ENCODE results near the gene HDLBP. TPM values are rescaled to one million over a fixed set of nuclear protein-coding genes. Genes with fewer than 3 reads are reported as not detected.

The HDLBP gene
- total and polyA plus RNA-seq, 2 of the 4 experiments (the other 2 are of a cell fraction): 648 to 1,165 TPM

- no peak for TF ChIP-seq SMC3 (IDR thresholded peaks at IDR 0.05; ENCODE audit: low read depth, low read length)
- no peak for TF ChIP-seq RCOR1 (IDR thresholded peaks at IDR 0.05; ENCODE audit: insufficient replicate concordance, low read length)
- no peak for TF ChIP-seq ELK1 (IDR thresholded peaks at IDR 0.05; ENCODE audit: borderline replicate concordance, low read depth, low read length)
- TF ChIP-seq NFE2L2 (IDR thresholded peaks at IDR 0.05; ENCODE audit: low read depth, low read length): no peak
- TF ChIP-seq BHLHE40 (IDR thresholded peaks at IDR 0.05; ENCODE audit: low read depth, low read length): no peak
- TF ChIP-seq USF2 (IDR thresholded peaks at IDR 0.05; ENCODE audit: low read depth, low read length): no peak
- TF ChIP-seq CTCF (conservative IDR thresholded peaks at IDR 0.05; ENCODE audit: low read depth, low read length): no peak
- TF ChIP-seq RAD21 (IDR thresholded peaks at IDR 0.05; ENCODE audit: low read length): no peak
- TF ChIP-seq MXI1 (IDR thresholded peaks at IDR 0.05; ENCODE audit: borderline replicate concordance, low read depth, low read length): no peak
- no peak for TF ChIP-seq CEBPB (IDR thresholded peaks at IDR 0.05; ENCODE audit: low read depth, low read length)
- no peak for TF ChIP-seq POLR2A (IDR thresholded peaks at IDR 0.05; ENCODE audit: low read depth, low read length)
- TF ChIP-seq CHD1 (IDR thresholded peaks at IDR 0.05; ENCODE audit: low read depth, low read length): no peak
- no peak for TF ChIP-seq MAZ (IDR thresholded peaks at IDR 0.05; ENCODE audit: borderline replicate concordance, low read depth, low read length)
- TF ChIP-seq RFX5 (IDR thresholded peaks at IDR 0.05; ENCODE audit: low read depth, low read length): no peak
- no peak for TF ChIP-seq MAFK (IDR thresholded peaks at IDR 0.05; ENCODE audit: low read depth, low read length)
- TF ChIP-seq FOS (IDR thresholded peaks at IDR 0.05; ENCODE audit: low read depth, low read length): no peak
- 58% methylated on average over 4 of the region's 7 CpGs; no CpG with 5 or more reads in 1 of the 2 experiments for WGBS, 2 experiments (ENCODE audit: extremely low coverage in 2 of 2, insufficient read length in 1 of 2)
- Histone ChIP-seq H3K4ac (ENCODE audit: low read depth, low read length) (no peak overlapping the region), H2AFZ (replicated peaks; ENCODE audit: low read length, poor library complexity) (no peak overlapping the region), H2AK9ac (replicated peaks; ENCODE audit: low read depth, low read length, poor library complexity) (no peak overlapping the region), H3K4me1 (ENCODE audit: control insufficient read depth, insufficient read depth, low read length) (peaks cover 4% of the 10 kb centered on the region; the same call in 1 of the 2 replicates), H3K9me3 (ENCODE audit: control insufficient read depth, insufficient read depth, low read length) (no peaks in the 10 kb centered on the region), H3K79me1 (ENCODE audit: low read depth in 1 of 2, low read length in 2 of 2) (0 out of 4 replicates have a peak, but pooled peaks cover 0 to under 1% of the 10 kb centered on the region in 2 experiments), H2AK5ac (ENCODE audit: low read depth, low read length) (no peak overlapping the region), H4K8ac (ENCODE audit: low read depth in 2 of 2, low read length in 2 of 2) (no peak overlapping the region), H4K91ac (ENCODE audit: insufficient read depth, low read depth, low read length) (no peak overlapping the region), H3K23ac (ENCODE audit: low read depth, low read length) (no peak overlapping the region), H3K9me1 (ENCODE audit: insufficient read depth, low read length) (peaks cover 2% of the 10 kb centered on the region; the same call in 1 of the 2 replicates), H3K27me3 (ENCODE audit: control insufficient read depth, insufficient read depth, low read length) (peaks cover 24% of the 10 kb centered on the region), H4K20me1 (ENCODE audit: insufficient read depth, low read length) (peaks cover 4% of the 10 kb centered on the region; the same call in 1 of the 2 replicates), H2BK15ac (ENCODE audit: low read depth, low read length) (no peak overlapping the region), H3K14ac (replicated peaks; ENCODE audit: low read depth, low read length) (no peak overlapping the region), H3K4me2 (ENCODE audit: low read depth, low read length) (no peak overlapping the region), H2BK5ac (ENCODE audit: low read depth, low read length, poor library complexity, severe bottlenecking) (no peak overlapping the region), H3K56ac (ENCODE audit: extremely low read depth, insufficient read depth, low read length) (no peak overlapping the region), H3K18ac (ENCODE audit: low read depth, low read length) (no peak overlapping the region), H3K27ac (ENCODE audit: insufficient read depth, low read length) (no peak overlapping the region), H2BK20ac (ENCODE audit: low read depth, low read length) (no peak overlapping the region), H3K9ac (ENCODE audit: low read depth, low read length) (no peak overlapping the region), H3K36me3 (ENCODE audit: control insufficient read depth, insufficient read depth, low read length) (no peaks in the 10 kb centered on the region), H3K4me3 (ENCODE audit: insufficient read depth, low read depth, low read length) (no peak overlapping the region), H4K5ac (ENCODE audit: low read depth, low read length) (no peak overlapping the region), H2BK120ac (ENCODE audit: low read depth, low read length) (no peak overlapping the region)
- ChIA-PET CTCF (no interaction called here), POLR2A (ENCODE audit: unreplicated experiment) (no interaction called here)
- in situ Hi-C loops (cut with MboI; ENCODE audit: low sequenced_read_pairs): no loop called here
- intact Hi-C loops (cut with micrococcal nuclease): no loop called here
- dilution Hi-C loops (cut with HindIII; ENCODE audit: low sequenced_read_pairs, unreplicated experiment): no loop called here
- no peak for ATAC-seq (ENCODE audit: low read depth)
- BruUV-seq (replicated peaks): no TSS peak
- no peak for DNase-seq
Observed at GRCh38 chr2:241213567-241213966, 101.9 kb downstream of the HDLBP start.
